HepG2 (cell line): ENCODE data around the gene C20orf96. TPM values are rescaled to one million over a fixed set of nuclear protein-coding genes. Genes with fewer than 3 reads are reported as not detected.

Experiments
- REPIN1 ChIP-seq: sonication (generic); formaldehyde crosslinking; IDR thresholded peaks from 2 replicates; pipeline ENCODE4 v1.8.0; 2022; ENCODE audit warnings: missing genetic modification reagents, low read depth, mild to moderate bottlenecking, borderline replicate concordance
- ZBTB43 ChIP-seq: sonication (generic); formaldehyde crosslinking; conservative IDR thresholded peaks from 2 replicates; pipeline ENCODE4 v1.4.0; 2020; ENCODE audit warnings: missing genetic modification reagents
- ZNF280D ChIP-seq: sonication (generic); formaldehyde crosslinking; IDR thresholded peaks from 2 replicates; pipeline ENCODE4 v1.5.1; 2020; ENCODE audit warnings: mild to moderate bottlenecking, missing genetic modification reagents
- ZNF337 ChIP-seq: sonication (generic); formaldehyde crosslinking; IDR thresholded peaks from 2 replicates; pipeline ENCODE4 v1.5.1; 2020; ENCODE audit warnings: missing genetic modification reagents, low read depth, mild to moderate bottlenecking, borderline replicate concordance
- ZNF354B ChIP-seq: sonication (generic); formaldehyde crosslinking; IDR thresholded peaks from 2 replicates; pipeline ENCODE4 v1.8.0; 2022; ENCODE audit warnings: mild to moderate bottlenecking, missing genetic modification reagents
- ZNF451 ChIP-seq: sonication (generic); formaldehyde crosslinking; IDR thresholded peaks from 2 replicates; pipeline ENCODE4 v1.5.0; 2020; ENCODE audit warnings: mild to moderate bottlenecking, missing genetic modification reagents
- ZNF512 ChIP-seq: sonication (generic); formaldehyde crosslinking; IDR thresholded peaks from 2 replicates; pipeline ENCODE4 v1.4.0; 2020; ENCODE audit warnings: mild to moderate bottlenecking, missing genetic modification reagents
- ZNF678 ChIP-seq: sonication (generic); formaldehyde crosslinking; IDR thresholded peaks from 2 replicates; pipeline ENCODE4 v1.4.0; 2020; ENCODE audit warnings: mild to moderate bottlenecking, missing genetic modification reagents
- polyA plus RNA-seq, 8 experiments: library from polyadenylated mRNA; depleted of rRNA in 3 of 8; stranded (reverse) in 7 of 8; unstranded in 1 of 8; fragments of >200 nt; fragmentation: Illumina TruSeq in 4 of 8; extraction: Trizol in 4 of 8; gene quantifications; 2 replicates each; pipeline versions ENCODE4 v1.2.1 to v1.2.3, GENCODE V29; 2011 to 2016; ENCODE audit warnings: low read depth in 4 of 8, missing spikeins in 1 of 8, mixed read lengths in 1 of 8; ENCODE audit not compliant: insufficient read depth in 1 of 8
- total RNA-seq, 5 experiments: library from RNA; depleted of rRNA; stranded (reverse); fragments of >200 nt; fragmentation: Illumina TruSeq; extraction: Trizol; gene quantifications; 2 replicates each; pipeline ENCODE4 v1.2.3, GENCODE V29; 2016; ENCODE audit warnings: low read depth in 1 of 5

The C20orf96 gene
- total and polyA plus RNA-seq, 2 of the 13 experiments (the other 11 are each of a cell fraction or from before 2014, with no cell fraction given): 3.8 to 20.6 TPM

GRCh38 chr20:297925-298775 is 7.6 kb upstream of the C20orf96 start (continued):
- TF ChIP-seq ZBTB43 (CRISPR knock-in tag): peak; percentile 89
- TF ChIP-seq ZNF337: no peak
- 0 out of 2 replicates have a peak, but pooled peaks have one; percentile 66 for TF ChIP-seq ZNF280D (CRISPR knock-in tag)
- TF ChIP-seq ZNF451 (CRISPR knock-in tag): peak; percentile 65
- TF ChIP-seq ZNF354B: peak; percentile 82; the same call in 1 of the 2 replicates
- TF ChIP-seq REPIN1: peak; percentile 55; the same call in 1 of the 2 replicates
- TF ChIP-seq ZNF678: 0 out of 2 replicates have a peak, but pooled peaks have one; percentile 27
- TF ChIP-seq ZNF512 (CRISPR knock-in tag): peak; percentile 57; the same call in 1 of the 2 replicates
